Subcutaneous adipose tissue (tissue), 4 donors: ENCODE data around the gene COTL1. TPM values are rescaled to one million over a fixed set of nuclear protein-coding genes. Genes with fewer than 3 reads are reported as not detected.

Experiments
- total RNA-seq, 4 donors: library from RNA; depleted of rRNA; stranded (reverse); fragments of >200 nt; gene quantifications; one replicate each; pipeline ENCODE4 v1.1.0, GENCODE V29; 2016
- TF ChIP-seq, protein P1 (sequence below): fragments of 450-650 bp; IDR thresholded peaks from one replicate; pipeline ENCODE4 v1.5.1; 2016; ENCODE audit warnings: low read depth, mild to moderate bottlenecking, control low read depth, antibody characterized with exemption, moderate library complexity

Gene COTL1
- total RNA-seq, 4 donors from 2014 or later = 27.5 to 114 (median 59.7) TPM

DNA sequence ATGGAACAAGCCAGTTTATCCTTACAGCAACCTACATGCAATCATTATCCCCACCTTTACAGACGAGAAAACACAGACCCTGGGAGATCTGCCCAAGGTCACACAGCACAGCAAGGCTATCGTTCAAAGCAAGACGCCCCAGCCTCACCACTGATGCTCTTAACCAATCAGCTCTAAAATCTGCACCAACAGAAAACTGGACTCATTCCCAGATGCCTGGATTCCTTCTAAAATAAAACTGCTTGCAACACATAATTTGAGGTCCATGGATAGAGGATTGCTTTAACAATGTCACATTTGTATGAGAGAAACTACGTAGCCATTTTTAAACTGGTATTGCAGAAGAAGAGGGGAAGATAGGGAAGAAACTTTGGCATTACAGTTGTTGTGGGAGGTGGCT lies 6.8 kb downstream of the COTL1 start:
- TF ChIP-seq, protein P1, sequence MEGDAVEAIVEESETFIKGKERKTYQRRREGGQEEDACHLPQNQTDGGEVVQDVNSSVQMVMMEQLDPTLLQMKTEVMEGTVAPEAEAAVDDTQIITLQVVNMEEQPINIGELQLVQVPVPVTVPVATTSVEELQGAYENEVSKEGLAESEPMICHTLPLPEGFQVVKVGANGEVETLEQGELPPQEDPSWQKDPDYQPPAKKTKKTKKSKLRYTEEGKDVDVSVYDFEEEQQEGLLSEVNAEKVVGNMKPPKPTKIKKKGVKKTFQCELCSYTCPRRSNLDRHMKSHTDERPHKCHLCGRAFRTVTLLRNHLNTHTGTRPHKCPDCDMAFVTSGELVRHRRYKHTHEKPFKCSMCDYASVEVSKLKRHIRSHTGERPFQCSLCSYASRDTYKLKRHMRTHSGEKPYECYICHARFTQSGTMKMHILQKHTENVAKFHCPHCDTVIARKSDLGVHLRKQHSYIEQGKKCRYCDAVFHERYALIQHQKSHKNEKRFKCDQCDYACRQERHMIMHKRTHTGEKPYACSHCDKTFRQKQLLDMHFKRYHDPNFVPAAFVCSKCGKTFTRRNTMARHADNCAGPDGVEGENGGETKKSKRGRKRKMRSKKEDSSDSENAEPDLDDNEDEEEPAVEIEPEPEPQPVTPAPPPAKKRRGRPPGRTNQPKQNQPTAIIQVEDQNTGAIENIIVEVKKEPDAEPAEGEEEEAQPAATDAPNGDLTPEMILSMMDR = no peak

DNA sequence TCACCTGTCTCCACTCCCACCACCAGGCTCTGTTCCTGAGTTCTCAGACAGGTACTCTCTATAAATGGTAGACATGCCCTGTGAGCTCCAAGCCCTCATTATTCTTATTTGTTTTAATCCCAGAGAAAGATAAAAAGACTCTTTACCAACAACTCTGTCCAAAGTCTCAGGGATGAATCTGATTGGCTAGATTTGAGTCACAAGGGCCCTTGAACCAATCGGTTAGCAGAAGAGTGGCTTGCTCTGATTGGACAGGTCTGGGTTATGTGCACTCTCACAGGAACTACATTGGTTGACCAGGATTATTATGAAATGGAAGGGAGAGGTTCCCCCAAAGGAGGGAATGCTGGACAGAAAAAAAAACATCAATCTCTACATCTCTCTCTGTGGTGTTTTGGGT lies 7.5 kb downstream of the COTL1 start:
- TF ChIP-seq, protein P1 = no peak

DNA sequence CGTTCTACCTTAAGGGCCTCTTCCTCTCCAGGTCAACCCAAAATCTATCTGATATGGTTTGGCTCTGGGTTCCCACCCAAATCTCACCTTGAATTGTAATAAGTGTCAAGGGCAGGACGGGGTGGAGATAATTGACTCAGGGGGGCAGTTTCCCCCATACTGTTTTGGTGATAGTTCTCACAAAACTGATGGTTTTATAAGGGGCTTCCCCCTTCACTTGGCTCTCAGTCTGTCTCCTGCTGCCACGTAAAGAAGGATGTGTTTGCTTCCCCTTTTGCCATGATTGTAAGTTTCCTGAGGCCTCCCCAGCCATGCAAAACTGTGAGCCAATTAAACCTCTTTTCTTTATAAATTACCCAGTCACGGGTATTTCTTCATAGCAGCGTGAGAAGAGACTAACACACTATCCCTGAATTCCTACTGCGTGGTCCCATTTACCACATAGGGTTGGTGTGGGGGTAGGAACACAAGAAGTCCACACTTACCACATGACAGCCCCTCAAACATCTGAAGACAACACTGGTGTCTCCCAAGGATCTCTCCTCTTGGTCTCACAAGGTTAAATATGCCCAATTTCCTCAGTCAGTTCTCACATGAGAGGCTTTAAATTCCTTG lies 8.2 kb downstream of the COTL1 start:
- TF ChIP-seq, protein P1 = no peak

- TF ChIP-seq, protein P1 = no peak
Observed at GRCh38 chr16:84608282-84608681, 9.6 kb downstream of the COTL1 start.

GRCh38 chr16:84607694-84608093 lies 10.2 kb downstream of the COTL1 start:
- TF ChIP-seq, protein P1 = no peak

DNA sequence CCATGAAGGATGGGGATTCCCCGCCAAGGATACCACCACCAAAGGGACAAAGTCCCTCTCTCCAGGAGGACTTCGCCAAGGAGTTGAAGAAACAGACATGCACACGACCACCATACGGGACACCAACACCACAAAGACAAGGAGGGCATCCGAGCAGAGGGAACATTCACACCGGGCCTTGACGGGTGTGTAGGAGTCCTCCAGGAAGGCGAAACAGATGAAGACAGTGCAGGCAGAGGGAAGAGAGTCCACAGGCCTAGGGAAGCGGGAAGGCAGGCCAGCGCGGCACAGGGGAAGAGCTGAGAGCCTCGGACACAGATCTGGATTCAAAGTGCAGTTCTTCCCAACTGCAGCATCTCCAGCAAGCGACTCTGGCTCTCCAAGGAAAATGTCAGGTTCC lies 10.8 kb downstream of the COTL1 start:
- TF ChIP-seq, protein P1 = no peak

GRCh38 chr16:84606081-84606875 lies 11.6 kb downstream of the COTL1 start:
- TF ChIP-seq, protein P1 = no peak
